GM12801 (cell line): ENCODE measurements around the gene COPZ1.

Experiments used
- TF ChIP-seq, protein P1 (sequence below): IDR thresholded peaks from one replicate; pipeline ENCODE4 v1.5.1; 2011; ENCODE audit warnings: control low read depth; ENCODE audit not compliant: insufficient read length; ENCODE audit errors: extremely low read depth

Gene COPZ1

DNA sequence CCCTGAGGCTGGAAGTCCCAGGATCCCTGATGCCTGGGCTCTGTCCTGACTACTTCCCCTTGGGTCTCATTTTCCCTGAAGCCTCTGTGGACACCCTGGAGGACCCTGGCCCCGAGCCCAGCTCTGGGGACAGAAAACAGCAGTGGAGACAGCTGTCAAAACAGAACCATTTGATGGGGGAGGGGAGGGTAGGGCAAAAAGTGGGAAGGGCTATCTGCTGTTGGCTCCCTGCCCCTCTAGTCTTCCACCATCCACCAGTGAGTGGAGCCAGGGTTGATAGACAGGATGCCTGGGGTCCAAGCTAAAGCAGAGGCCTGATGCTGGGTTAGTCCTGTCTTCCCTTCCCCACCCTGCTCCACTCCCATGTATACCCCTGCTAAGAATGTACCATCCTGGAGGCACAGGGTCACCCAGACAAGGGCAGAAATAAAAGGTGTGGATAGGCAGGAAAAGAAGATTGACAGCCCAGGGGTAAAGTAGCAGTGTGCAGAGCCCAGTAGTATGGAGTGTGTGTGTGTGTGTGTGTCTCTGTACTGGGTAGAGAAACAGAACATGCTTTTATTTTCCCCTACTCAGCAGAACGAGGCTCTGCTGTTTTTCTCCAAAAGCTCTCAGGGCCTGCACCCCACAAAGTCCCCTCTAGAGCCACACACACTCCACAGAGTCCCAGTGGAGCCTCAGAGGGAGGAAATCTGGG lies 49.8 kb downstream of the COPZ1 start:
- TF ChIP-seq, protein P1, sequence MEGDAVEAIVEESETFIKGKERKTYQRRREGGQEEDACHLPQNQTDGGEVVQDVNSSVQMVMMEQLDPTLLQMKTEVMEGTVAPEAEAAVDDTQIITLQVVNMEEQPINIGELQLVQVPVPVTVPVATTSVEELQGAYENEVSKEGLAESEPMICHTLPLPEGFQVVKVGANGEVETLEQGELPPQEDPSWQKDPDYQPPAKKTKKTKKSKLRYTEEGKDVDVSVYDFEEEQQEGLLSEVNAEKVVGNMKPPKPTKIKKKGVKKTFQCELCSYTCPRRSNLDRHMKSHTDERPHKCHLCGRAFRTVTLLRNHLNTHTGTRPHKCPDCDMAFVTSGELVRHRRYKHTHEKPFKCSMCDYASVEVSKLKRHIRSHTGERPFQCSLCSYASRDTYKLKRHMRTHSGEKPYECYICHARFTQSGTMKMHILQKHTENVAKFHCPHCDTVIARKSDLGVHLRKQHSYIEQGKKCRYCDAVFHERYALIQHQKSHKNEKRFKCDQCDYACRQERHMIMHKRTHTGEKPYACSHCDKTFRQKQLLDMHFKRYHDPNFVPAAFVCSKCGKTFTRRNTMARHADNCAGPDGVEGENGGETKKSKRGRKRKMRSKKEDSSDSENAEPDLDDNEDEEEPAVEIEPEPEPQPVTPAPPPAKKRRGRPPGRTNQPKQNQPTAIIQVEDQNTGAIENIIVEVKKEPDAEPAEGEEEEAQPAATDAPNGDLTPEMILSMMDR = no peak

DNA sequence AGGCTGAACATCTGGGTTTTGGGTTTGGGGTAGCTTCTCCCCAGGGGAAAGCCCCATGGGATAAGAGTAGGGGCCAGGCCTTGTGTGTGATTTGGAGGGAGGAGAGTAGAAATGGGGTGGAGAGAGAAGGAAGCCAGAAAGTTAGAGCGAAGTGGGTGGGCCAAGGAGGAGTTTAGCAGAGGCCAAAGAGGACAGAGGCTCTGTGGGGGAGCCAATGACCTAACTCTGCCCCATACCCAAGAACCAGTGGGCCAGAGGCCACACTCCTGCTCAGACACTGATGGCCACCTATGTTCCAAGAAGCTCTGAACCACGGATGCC lies 50.3 kb downstream of the COPZ1 start:
- TF ChIP-seq, protein P1 = no peak

DNA sequence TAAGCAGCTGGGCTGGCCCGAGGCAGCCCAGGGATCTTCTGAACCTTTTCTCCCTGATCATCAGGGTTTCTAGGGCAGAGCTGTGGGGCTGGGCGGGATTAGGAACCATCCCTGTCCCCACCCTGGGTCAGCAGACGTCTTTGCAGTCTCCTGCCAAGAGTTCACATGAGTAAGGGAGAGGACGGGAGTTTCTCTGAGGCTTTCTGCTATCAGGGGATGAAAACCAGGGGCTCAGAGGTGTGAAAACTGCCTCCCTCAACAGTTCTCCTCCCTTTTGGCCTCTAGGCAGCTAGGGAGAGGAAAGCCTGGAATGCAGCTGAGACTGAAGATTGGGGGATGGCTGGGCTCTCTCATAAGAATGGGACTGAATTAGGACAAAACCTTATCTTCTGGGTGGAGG lies 51.7 kb downstream of the COPZ1 start:
- TF ChIP-seq, protein P1 = no peak

DNA sequence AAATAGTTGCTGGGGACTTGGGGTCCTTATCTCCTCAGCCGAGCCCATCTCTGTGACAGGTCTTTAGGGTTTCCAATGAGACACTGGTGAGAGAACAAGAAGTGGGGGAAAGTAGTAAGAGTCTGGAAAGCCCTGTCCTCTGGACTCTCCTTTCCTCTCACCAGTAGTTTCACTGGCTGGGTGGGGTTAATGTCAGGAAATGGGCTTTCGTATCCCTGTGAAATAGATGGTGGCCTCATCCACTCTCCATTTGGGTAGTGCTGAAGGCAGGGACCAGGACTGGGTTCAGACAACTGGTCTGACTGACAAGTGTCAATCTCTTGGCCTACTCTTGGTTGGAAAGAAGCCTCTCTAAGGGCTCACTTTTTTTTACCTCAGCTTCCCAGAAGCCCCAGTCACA lies 52.1 kb downstream of the COPZ1 start:
- TF ChIP-seq, protein P1 = no peak

DNA sequence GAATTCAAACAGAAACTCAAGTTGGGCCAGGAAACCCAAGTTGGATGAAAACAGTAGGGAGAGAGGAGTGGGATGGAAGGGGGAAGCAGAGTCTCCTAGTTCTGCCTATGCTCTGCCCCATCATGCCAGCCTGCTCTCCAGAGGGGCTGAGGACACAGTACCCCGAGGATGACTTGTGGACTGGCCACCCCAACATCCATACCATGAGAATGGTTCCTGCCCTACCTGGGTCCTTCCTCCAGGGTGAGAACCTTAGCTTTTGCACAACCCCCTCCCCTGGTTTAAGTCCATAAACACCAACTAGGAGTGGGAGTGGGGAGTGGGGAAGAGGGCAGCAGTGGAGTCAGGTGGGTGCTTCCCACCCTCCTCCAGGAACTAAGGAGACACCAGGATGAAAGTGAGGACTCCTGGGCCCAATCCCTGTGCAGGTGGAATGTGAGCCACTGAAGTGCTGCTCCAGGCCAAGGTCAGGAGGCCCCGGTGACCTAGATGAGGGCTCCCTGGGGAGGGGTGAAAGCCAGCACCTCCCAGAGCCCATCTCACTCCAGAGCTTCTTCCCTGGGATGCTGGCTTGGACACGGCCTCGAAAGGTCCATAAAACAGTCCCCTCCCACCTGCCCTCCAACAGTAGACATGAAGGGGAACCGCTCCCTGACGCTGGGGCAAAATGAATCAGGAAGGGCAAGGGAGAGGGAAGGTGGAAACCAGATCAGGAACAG lies 53.0 kb downstream of the COPZ1 start:
- TF ChIP-seq, protein P1 = no peak

DNA sequence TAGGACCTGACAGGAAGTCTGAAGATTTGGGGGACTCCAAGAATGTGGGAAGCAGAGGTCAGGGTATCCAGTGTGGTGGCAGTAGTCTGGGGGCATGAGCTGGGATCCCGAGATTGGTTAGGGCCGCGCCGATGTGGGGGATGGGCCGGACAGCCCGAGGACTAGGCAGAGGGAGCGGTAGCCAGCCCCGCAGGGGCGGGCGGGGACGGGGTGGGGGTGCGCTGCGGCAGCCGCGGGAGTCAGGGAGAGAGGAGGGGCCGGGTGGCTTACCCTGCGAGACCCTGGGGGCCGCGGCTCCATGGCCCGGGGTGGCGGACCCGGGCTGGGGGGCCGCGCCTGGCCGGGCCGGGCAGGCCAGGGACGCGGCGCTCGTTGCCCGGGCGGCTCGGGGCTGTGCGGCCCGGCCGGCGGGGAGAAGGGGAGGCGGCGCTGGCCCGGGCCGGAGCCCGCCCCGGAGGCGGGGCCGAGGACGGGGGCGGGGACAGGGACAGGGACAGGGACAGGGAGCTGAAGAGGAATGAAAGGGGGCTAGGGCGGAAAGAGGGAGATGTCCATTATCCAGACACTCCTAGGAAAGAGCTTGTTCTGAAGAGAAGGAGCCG lies 54.0 kb downstream of the COPZ1 start:
- TF ChIP-seq, protein P1 = no peak

DNA sequence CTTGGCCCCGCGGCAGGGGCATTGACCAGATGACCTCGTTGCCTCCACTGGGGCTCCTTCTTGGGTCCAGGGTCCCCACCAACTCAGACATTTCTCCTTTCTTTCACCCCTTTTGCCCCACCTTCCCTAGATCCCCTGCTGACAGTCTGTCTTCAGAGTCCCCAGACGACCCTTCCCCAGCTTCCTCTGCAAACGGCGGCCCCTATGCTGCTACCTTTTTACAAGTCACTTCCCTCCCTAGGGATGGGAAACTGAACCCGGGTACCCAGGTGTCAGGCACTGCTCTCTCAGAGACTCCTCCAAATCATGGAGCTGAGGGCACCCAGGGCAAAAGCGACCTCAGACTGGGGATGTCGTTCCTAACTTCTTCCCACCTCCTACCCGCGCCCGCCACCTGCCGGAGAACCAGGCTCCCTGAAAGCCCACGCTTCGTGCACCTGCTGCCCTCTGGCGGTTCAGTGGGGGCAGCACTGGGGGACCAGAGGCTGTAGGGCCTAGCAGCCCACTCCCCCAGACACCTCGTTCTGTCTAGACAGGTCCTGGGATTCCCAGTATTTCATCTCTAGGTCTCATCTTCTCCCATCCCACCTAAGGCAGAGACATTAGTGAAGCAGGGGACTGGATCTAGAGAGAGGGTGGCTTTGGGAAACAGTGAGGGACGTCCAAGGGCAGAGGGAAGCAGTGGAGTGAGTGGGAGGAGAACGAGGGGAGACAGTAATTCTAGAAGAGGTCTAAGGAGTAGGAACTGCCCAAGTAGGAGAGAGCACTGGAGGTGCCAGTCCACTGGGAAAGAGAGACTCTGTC lies 54.7 kb downstream of the COPZ1 start:
- TF ChIP-seq, protein P1 = peak; percentile 95
